Measurements from ENCODE around the gene CMIP. TPM values are rescaled to one million over a fixed set of nuclear protein-coding genes. Genes with fewer than 3 reads are reported as not detected.
A peak's percentile ranks its signal among the peaks of the same experiment; 100 is the strongest.

Gene CMIP
- total RNA-seq, 4 donors from 2014 or later: 40.0 to 69.6 (median 47.0) TPM

- Histone ChIP-seq H3K4me3 (no peak overlapping the region), H3K9me3 (no peaks in the 10 kb centered on the region), H3K27ac (peak overlapping the region; percentile 55 to 64 (median 59)), H3K4me1 (peaks cover 0 to 11% (median 4%) of the 10 kb centered on the region in 4 donors), H3K27me3 (no peaks in the 10 kb centered on the region), H3K36me3 (no peaks in the 10 kb centered on the region)
- DNase-seq: no peak
- intact Hi-C loops (cut with DNase I; ENCODE audit: low total_unique reads) (no loop called here), in situ Hi-C loops (cut with MboI; ENCODE audit: low pct_ligation_motif_present in 1 of 4, low pct_unique_long_range_greater_than_20kb in 1 of 4, low sequenced_read_pairs in 3 of 4) (no loop called here)
- TF ChIP-seq EP300 (IDR thresholded peaks at IDR 0.05; ENCODE audit: low read depth) (no peak), POLR2AphosphoS5 (IDR thresholded peaks at IDR 0.05) (no peak), CTCF (IDR thresholded peaks at IDR 0.05) (no peak), POLR2A (IDR thresholded peaks at IDR 0.05) (no peak)
- 82% methylated on average over 16 of the region's 22 CpGs; no CpG with 5 or more reads in 1 of the 2 donors for WGBS, 2 donors (ENCODE audit: low coverage in 1 of 2)
Observed at GRCh38 chr16:81680444-81681275, 236.1 kb downstream of the CMIP start.

GRCh38 chr16:81681311-81681710 lies 236.7 kb downstream of the CMIP start:
- peak overlapping the region; percentile 55 to 64 (median 59) for H3K27ac ChIP-seq
- H3K27me3 ChIP-seq: no peaks in the 10 kb centered on the region
- intact Hi-C loops (cut with DNase I; ENCODE audit: low total_unique reads) (no loop called here), in situ Hi-C loops (cut with MboI; ENCODE audit: low pct_ligation_motif_present in 1 of 4, low pct_unique_long_range_greater_than_20kb in 1 of 4, low sequenced_read_pairs in 3 of 4) (no loop called here)
- no peak for DNase-seq
- WGBS, 2 donors (ENCODE audit: low coverage in 1 of 2): 92% methylated on average over 14 of the region's 14 CpGs; no CpG with 5 or more reads in 1 of the 2 donors
- no peak for TF ChIP-seq EP300 (IDR thresholded peaks at IDR 0.05; ENCODE audit: low read depth)
- no peak for TF ChIP-seq CTCF (IDR thresholded peaks at IDR 0.05)
- TF ChIP-seq POLR2AphosphoS5 (IDR thresholded peaks at IDR 0.05): no peak
- TF ChIP-seq POLR2A (IDR thresholded peaks at IDR 0.05): no peak
- no peak overlapping the region for H3K4me3 ChIP-seq
- peaks cover 0 to 11% (median 4%) of the 10 kb centered on the region in 4 donors for H3K4me1 ChIP-seq
- no peaks in the 10 kb centered on the region for H3K9me3 ChIP-seq
- no peaks in the 10 kb centered on the region for H3K36me3 ChIP-seq

- 91% methylated on average over 13 of the region's 13 CpGs; no CpG with 5 or more reads in 1 of the 2 donors for WGBS, 2 donors (ENCODE audit: low coverage in 1 of 2)
- in situ Hi-C loops (cut with MboI; ENCODE audit: low pct_ligation_motif_present in 1 of 4, low pct_unique_long_range_greater_than_20kb in 1 of 4, low sequenced_read_pairs in 3 of 4): no loop called here
- DNase-seq: no peak
- no peaks in the 10 kb centered on the region for H3K9me3 ChIP-seq
- no peak overlapping the region for H3K27ac ChIP-seq
- H3K4me3 ChIP-seq: no peak overlapping the region
- no peak for TF ChIP-seq CTCF (IDR thresholded peaks at IDR 0.05)
- no peak for TF ChIP-seq POLR2AphosphoS5 (IDR thresholded peaks at IDR 0.05)
- TF ChIP-seq EP300 (IDR thresholded peaks at IDR 0.05; ENCODE audit: low read depth): no peak
- TF ChIP-seq POLR2A (IDR thresholded peaks at IDR 0.05): no peak
- no peaks in the 10 kb centered on the region for H3K36me3 ChIP-seq
- H3K27me3 ChIP-seq: no peaks in the 10 kb centered on the region
- H3K4me1 ChIP-seq: peaks cover 0 to 11% (median 4%) of the 10 kb centered on the region in 4 donors
- intact Hi-C loops (cut with DNase I; ENCODE audit: low total_unique reads): no loop called here
Observed at GRCh38 chr16:81684242-81684837, 239.7 kb downstream of the CMIP start.

- Histone ChIP-seq H3K36me3 (no peaks in the 10 kb centered on the region), H3K27me3 (no peaks in the 10 kb centered on the region), H3K4me3 (no peak overlapping the region), H3K9me3 (no peaks in the 10 kb centered on the region), H3K4me1 (peaks cover 0 to 9% (median 3%) of the 10 kb centered on the region in 4 donors), H3K27ac (no peak overlapping the region)
- intact Hi-C loops (cut with DNase I; ENCODE audit: low total_unique reads): no loop called here
- in situ Hi-C loops (cut with MboI; ENCODE audit: low pct_ligation_motif_present in 1 of 4, low pct_unique_long_range_greater_than_20kb in 1 of 4, low sequenced_read_pairs in 3 of 4): no loop called here
- 80 to 94% methylated on average over 2 to 9 of the region's 12 CpGs for WGBS, 2 donors (ENCODE audit: low coverage in 1 of 2)
- no peak for TF ChIP-seq CTCF (IDR thresholded peaks at IDR 0.05)
- no peak for TF ChIP-seq EP300 (IDR thresholded peaks at IDR 0.05; ENCODE audit: low read depth)
- no peak for TF ChIP-seq POLR2A (IDR thresholded peaks at IDR 0.05)
- no peak for TF ChIP-seq POLR2AphosphoS5 (IDR thresholded peaks at IDR 0.05)
- no peak for DNase-seq
Observed at GRCh38 chr16:81684901-81685300, 240.3 kb downstream of the CMIP start.

All from transverse colon (tissue), 4 donors.